ENCODE measurements around the gene C4BPA. TPM values are rescaled to one million over a fixed set of nuclear protein-coding genes. Genes with fewer than 3 reads are reported as not detected.

Gene C4BPA
- total and polyA plus RNA-seq, 2 of the 8 experiments (the other 6 are each of a cell fraction or from before 2014, with no cell fraction given), result not detected

DNA sequence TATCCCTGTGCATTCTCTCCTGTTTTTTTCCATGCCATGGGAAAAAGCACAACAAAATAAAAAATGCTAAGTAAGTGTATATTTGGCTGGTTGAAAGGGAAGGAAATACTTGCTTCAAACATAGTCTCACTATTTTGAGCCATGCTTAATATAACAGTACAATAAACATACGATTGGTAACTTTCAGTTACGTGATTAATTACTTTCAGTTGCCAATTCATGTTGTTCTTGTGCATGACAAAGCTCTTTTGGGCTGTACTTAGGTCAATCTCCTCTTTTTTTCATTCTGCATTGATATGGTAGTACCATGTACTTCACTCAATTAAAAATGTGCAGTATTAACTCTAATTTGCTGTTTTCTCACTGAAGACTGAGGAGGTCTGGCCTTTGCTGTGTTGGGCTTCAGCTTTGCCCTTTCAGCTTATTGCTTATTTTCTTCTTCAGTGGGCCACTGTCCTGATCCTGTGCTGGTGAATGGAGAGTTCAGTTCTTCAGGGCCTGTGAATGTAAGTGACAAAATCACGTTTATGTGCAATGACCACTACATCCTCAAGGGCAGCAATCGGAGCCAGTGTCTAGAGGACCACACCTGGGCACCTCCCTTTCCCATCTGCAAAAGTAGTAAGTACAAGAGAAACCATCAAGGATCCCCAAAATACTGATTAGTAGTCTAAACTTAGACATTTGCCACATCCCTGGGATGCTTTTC lies 12.7 kb upstream of the C4BPA start:
- WGBS, 2 experiments (ENCODE audit: extremely low coverage in 1 of 2, insufficient coverage in 1 of 2, insufficient read length in 1 of 2, insufficient replicate concordance in 2 of 2, low coverage in 1 of 2, low lambda C conversion rate in 2 of 2, missing lambda C conversion rate in 1 of 2), result 89% methylated on average over 4 of the region's 4 CpGs; no CpG with 5 or more reads in 1 of the 2 experiments
- TF ChIP-seq RBBP5 (IDR thresholded peaks at IDR 0.05; ENCODE audit: borderline replicate concordance, low read depth, low read length) (no peak), TAF7 (optimal IDR thresholded peaks at IDR 0.05; ENCODE audit: borderline replicate concordance, low read depth, low read length) (no peak), RAD21 (IDR thresholded peaks at IDR 0.05 in 1 of 2, conservative IDR thresholded peaks at IDR 0.05 in 1 of 2; ENCODE audit: low read depth in 2 of 2, low read length in 2 of 2) (peak in 1 of 2 experiments; percentile 7; a peak in 1 of 4 replicates), BACH1 (IDR thresholded peaks at IDR 0.05; ENCODE audit: low read length) (no peak)
- TF ChIP-seq, protein P1, sequence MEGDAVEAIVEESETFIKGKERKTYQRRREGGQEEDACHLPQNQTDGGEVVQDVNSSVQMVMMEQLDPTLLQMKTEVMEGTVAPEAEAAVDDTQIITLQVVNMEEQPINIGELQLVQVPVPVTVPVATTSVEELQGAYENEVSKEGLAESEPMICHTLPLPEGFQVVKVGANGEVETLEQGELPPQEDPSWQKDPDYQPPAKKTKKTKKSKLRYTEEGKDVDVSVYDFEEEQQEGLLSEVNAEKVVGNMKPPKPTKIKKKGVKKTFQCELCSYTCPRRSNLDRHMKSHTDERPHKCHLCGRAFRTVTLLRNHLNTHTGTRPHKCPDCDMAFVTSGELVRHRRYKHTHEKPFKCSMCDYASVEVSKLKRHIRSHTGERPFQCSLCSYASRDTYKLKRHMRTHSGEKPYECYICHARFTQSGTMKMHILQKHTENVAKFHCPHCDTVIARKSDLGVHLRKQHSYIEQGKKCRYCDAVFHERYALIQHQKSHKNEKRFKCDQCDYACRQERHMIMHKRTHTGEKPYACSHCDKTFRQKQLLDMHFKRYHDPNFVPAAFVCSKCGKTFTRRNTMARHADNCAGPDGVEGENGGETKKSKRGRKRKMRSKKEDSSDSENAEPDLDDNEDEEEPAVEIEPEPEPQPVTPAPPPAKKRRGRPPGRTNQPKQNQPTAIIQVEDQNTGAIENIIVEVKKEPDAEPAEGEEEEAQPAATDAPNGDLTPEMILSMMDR (IDR thresholded peaks at IDR 0.05; ENCODE audit: control extremely low read depth in 1 of 3, insufficient read depth in 1 of 3, low read depth in 1 of 3, low read length in 3 of 3), result no peak
- H2AFZ ChIP-seq (ENCODE audit: low read length), result peak overlapping the region; percentile 91
- no peak overlapping the region for H4K91ac ChIP-seq (replicated peaks; ENCODE audit: insufficient read length, low read length)
- H3K23me2 ChIP-seq (ENCODE audit: low read depth, low read length), result no peaks in the 10 kb centered on the region
- H2BK5ac ChIP-seq (ENCODE audit: low read depth, low read length), result no peak overlapping the region
- FAIRE-seq (no peak), DNase-seq (ENCODE audit: low read depth in 1 of 2, low spot score in 2 of 2) (no peak)
- H3K36me3 ChIP-seq (ENCODE audit: control insufficient read depth in 2 of 4, insufficient read depth in 4 of 4, low read length in 3 of 4), result no peaks in the 10 kb centered on the region; a peak in 1 of 8 replicates
- no peaks in the 10 kb centered on the region for H4K20me1 ChIP-seq (replicated peaks in 1 of 2; ENCODE audit: control insufficient read depth in 1 of 2, insufficient read depth in 2 of 2, low read length in 2 of 2)
- no peak overlapping the region for H3K14ac ChIP-seq (ENCODE audit: insufficient read length)
- no peak overlapping the region for H4K8ac ChIP-seq (ENCODE audit: extremely low read depth, insufficient read depth, low read length)
- no peaks in the 10 kb centered on the region for H3K9me3 ChIP-seq (ENCODE audit: insufficient read depth in 2 of 2, low read depth in 1 of 2, low read length in 1 of 2)
- no peak overlapping the region for H2BK12ac ChIP-seq (ENCODE audit: low read depth, low read length)
- H3K23ac ChIP-seq (ENCODE audit: insufficient read length), result no peak overlapping the region
- no peak overlapping the region for H3K4me3 ChIP-seq (ENCODE audit: extremely low read depth in 1 of 4, insufficient read depth in 2 of 4, low read depth in 3 of 4, low read length in 4 of 4)
- H2BK15ac ChIP-seq (ENCODE audit: low read length), result no peak overlapping the region
- no peak overlapping the region for H3K9ac ChIP-seq (replicated peaks in 1 of 4; ENCODE audit: extremely low read depth in 1 of 4, low read depth in 3 of 4, low read length in 3 of 4)
- no peaks in the 10 kb centered on the region for H3K79me2 ChIP-seq (ENCODE audit: control insufficient read depth in 1 of 2, insufficient read depth in 2 of 2, low read length in 2 of 2)
- no peak overlapping the region for H3K27ac ChIP-seq (ENCODE audit: low read depth, low read length)
- no peak overlapping the region for H3K18ac ChIP-seq (ENCODE audit: extremely low read depth, low read length)
- no peak overlapping the region for H4K5ac ChIP-seq (ENCODE audit: insufficient read length, low read depth, low read length)
- ChIA-PET CTCF (ENCODE audit: partially characterized antibody) (interaction anchor here (0.6 to 1.7 kb wide), 2 partner anchors 9 to 310 kb away, joined by 3 read pairs; no protein-coding TSS in a partner anchor), POLR2A (ENCODE audit: partially characterized antibody) (no interaction called here)
- H3K4ac ChIP-seq (replicated peaks; ENCODE audit: insufficient read length, low read depth, low read length), result no peak overlapping the region
- no peak overlapping the region for H3K56ac ChIP-seq (replicated peaks; ENCODE audit: insufficient read length, low read depth, low read length)
- H2BK120ac ChIP-seq (replicated peaks; ENCODE audit: low read depth, low read length), result no peak overlapping the region
- no peak overlapping the region for H2BK20ac ChIP-seq (ENCODE audit: low read length)
- no peaks in the 10 kb centered on the region for H3K27me3 ChIP-seq (replicated peaks in 1 of 4; ENCODE audit: control insufficient read depth in 3 of 4, extremely low read depth in 1 of 4, insufficient read depth in 3 of 4, low read length in 3 of 4)
- no peak overlapping the region for H3K4me2 ChIP-seq (ENCODE audit: insufficient read depth in 1 of 2, low read depth in 2 of 2, low read length in 2 of 2)
- H3K4me1 ChIP-seq (replicated peaks in 1 of 4; ENCODE audit: control insufficient read depth in 3 of 4, insufficient read depth in 4 of 4, low read length in 3 of 4), result no peaks in the 10 kb centered on the region
- H3K79me1 ChIP-seq (ENCODE audit: low read depth, low read length), result no peaks in the 10 kb centered on the region
- H2AK5ac ChIP-seq (ENCODE audit: low read depth, low read length), result no peak overlapping the region
